ENCODE results near the gene ACTR5. TPM values are rescaled to one million over a fixed set of nuclear protein-coding genes. Genes with fewer than 3 reads are reported as not detected.

Gene ACTR5
- total and polyA plus RNA-seq, 2 of the 13 experiments (the other 11 are each of a cell fraction or from before 2014, with no cell fraction given) = 19.5 to 20.5 TPM

DNA sequence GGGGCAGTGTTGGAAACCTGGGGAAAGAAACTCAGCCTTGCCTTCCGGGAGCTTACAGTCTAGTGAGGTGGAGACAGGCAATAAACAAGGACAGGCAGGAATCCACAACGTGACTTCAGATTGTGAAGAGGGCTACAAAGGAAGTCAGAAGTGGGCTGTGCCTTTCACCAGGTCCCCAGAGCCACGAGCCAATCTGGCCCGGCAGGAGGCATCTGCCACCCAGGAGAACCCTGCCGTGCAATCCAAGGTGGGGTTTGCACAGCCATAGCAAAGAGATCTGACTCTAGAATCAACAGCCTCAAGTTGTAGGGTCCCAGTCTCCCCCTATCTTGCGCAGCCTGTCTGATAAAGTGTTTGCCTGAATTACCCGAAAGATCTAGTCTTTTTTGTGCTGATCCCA lies 18.5 kb upstream of the ACTR5 start:
- no peak for ATAC-seq
- 35% methylated on average over 5 of the region's 7 CpGs for WGBS (ENCODE audit: low lambda C conversion rate)
- no peak overlapping the region for H3K9ac ChIP-seq (ENCODE audit: insufficient read depth, low read depth, low read length)
- TF ChIP-seq ZNF235 (CRISPR knock-in tag; IDR thresholded peaks at IDR 0.05; ENCODE audit: borderline replicate concordance) = 0 out of 2 replicates have a peak, but pooled peaks have one; percentile 18
- TF ChIP-seq EZH2 (conservative IDR thresholded peaks at IDR 0.05; ENCODE audit: low read depth, low read length) = peak; percentile 47; the same call in 1 of the 2 replicates
- TF ChIP-seq POLR2AphosphoS5 (IDR thresholded peaks at IDR 0.05; ENCODE audit: low read depth, low read length) = no peak
- no peak overlapping the region for H3K4me3 ChIP-seq (replicated peaks in 1 of 3; ENCODE audit: insufficient read depth in 1 of 3, low read depth in 2 of 3, low read length in 3 of 3)
- peaks cover 39 to 86% of the 10 kb centered on the region in 2 experiments for H3K27me3 ChIP-seq (ENCODE audit: control insufficient read depth in 1 of 2, insufficient read depth in 2 of 2, low read length in 2 of 2)
- no peaks in the 10 kb centered on the region for H3K9me3 ChIP-seq (ENCODE audit: low read length)
- intact Hi-C loops (cut with micrococcal nuclease; ENCODE audit: unreplicated experiment) (loop anchor here (2.0 to 5.0 kb wide), 2 partner anchors 71 to 163 kb away; no protein-coding TSS in a partner anchor), in situ Hi-C loops (cut with HindIII; ENCODE audit: extremely low pct_ligation_motif_present, low pct_unique_long_range_greater_than_20kb) (loop anchor here (5.0 to 25.0 kb wide), 2 partner anchors 82 to 292 kb away; partner anchors contain the start of gene SNHG17)
- no peak for DNase-seq (ENCODE audit: low spot score)
- peaks cover 5% of the 10 kb centered on the region; the same call in 1 of the 2 replicates for H4K20me1 ChIP-seq (ENCODE audit: insufficient read depth, low read length)
- ChIA-PET POLR2A (no interaction called here), CTCF (ENCODE audit: low intra/inter-chr PET ratio, low total read pairs) (interaction anchor here (2.7 kb wide), 1 partner anchor 83 kb away, joined by 34 read pairs; no protein-coding TSS in a partner anchor)
- no peaks in the 10 kb centered on the region for H3K79me2 ChIP-seq (ENCODE audit: insufficient read depth, low read length)
- no peak for FAIRE-seq
- H3K4me1 ChIP-seq (ENCODE audit: insufficient read depth, low read length) = peaks cover 15% of the 10 kb centered on the region
- H2AFZ ChIP-seq (ENCODE audit: low read length) = no peak overlapping the region
- H3K27ac ChIP-seq (ENCODE audit: extremely low read length, insufficient read depth, low read length) = no peak overlapping the region
- BruUV-seq (replicated peaks) = no TSS peak
- no peak overlapping the region for H3K4me2 ChIP-seq (ENCODE audit: low read depth, low read length)
- H3K36me3 ChIP-seq (replicated peaks in 1 of 2; ENCODE audit: control insufficient read depth in 1 of 2, insufficient read depth in 2 of 2, low read length in 2 of 2) = no peaks in the 10 kb centered on the region

DNA sequence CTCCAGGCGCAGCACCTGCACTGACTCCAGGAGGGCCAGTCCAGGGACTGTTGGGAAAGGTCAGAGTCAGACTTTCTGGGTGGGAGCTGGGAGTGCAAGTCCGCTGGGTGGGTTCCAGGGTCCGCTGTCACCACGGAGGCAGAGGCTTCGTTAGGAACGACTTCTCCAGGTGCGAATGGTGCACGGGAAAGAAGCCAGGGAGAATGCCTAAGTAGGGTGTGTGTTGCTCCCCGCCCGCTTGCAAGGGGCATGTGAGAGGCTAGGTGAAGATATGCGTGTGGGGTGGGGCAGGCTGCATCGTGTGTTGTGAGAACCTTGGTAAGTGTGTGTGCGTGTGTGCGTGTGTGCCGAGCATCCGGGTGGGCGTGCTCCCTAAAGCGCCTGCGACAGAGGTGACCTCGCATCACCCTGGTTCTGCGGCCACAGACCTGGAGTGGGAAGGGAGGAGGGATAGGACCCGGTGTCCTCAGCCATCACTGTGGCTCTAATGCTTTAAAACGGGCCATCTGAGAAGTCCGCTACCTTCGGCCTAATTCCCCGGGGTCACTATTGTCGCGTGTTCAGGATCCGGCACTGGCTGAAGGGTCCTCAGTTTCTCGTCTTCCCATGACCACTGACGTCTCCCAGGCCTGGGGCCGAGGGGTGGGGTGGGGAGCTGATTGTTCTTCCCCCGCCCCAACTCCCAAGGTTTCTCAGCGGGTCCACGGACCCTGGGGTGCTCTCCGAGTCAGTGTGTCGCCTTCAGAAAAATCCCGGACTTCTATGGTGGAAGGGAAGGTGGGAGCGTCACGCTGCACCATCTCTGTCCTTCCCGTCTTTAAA lies 17.9 kb upstream of the ACTR5 start:
- peaks cover 3% of the 10 kb centered on the region; the same call in 1 of the 2 replicates for H4K20me1 ChIP-seq (ENCODE audit: insufficient read depth, low read length)
- no TSS peak for BruUV-seq (replicated peaks)
- no peak for ATAC-seq
- no peaks in the 10 kb centered on the region for H3K9me3 ChIP-seq (ENCODE audit: low read length)
- H3K4me3 ChIP-seq (replicated peaks in 1 of 3; ENCODE audit: insufficient read depth in 1 of 3, low read depth in 2 of 3, low read length in 3 of 3) = peak overlapping the region in 1 of 3 experiments; percentile 71; a peak in 2 of 6 replicates
- in situ Hi-C loops (cut with HindIII; ENCODE audit: extremely low pct_ligation_motif_present, low pct_unique_long_range_greater_than_20kb) = loop anchor here (5.0 to 25.0 kb wide), 2 partner anchors 83 to 293 kb away; partner anchors contain the start of gene SNHG17
- WGBS (ENCODE audit: low lambda C conversion rate) = 19% methylated on average over 35 of the region's 41 CpGs
- H2AFZ ChIP-seq (ENCODE audit: low read length) = no peak overlapping the region
- no peak for DNase-seq (ENCODE audit: low spot score)
- no peak overlapping the region for H3K27ac ChIP-seq (ENCODE audit: extremely low read length, insufficient read depth, low read length)
- H3K9ac ChIP-seq (ENCODE audit: insufficient read depth, low read depth, low read length) = no peak overlapping the region
- no peaks in the 10 kb centered on the region for H3K36me3 ChIP-seq (replicated peaks in 1 of 2; ENCODE audit: control insufficient read depth in 1 of 2, insufficient read depth in 2 of 2, low read length in 2 of 2)
- peak overlapping the region; percentile 87 for H3K4me2 ChIP-seq (ENCODE audit: low read depth, low read length)
- POLR2A ChIA-PET = no interaction called here
- H3K4me1 ChIP-seq (ENCODE audit: insufficient read depth, low read length) = peaks cover 15% of the 10 kb centered on the region
- no peaks in the 10 kb centered on the region for H3K79me2 ChIP-seq (ENCODE audit: insufficient read depth, low read length)
- intact Hi-C loops (cut with micrococcal nuclease; ENCODE audit: unreplicated experiment) = loop anchor here (2.0 kb wide), 1 partner anchor 72 kb away; no protein-coding TSS in a partner anchor
- no peak for FAIRE-seq
- CTCF ChIA-PET (ENCODE audit: low intra/inter-chr PET ratio, low total read pairs) = interaction anchor here (1.1 to 2.7 kb wide), 4 partner anchors 21 to 84 kb away, joined by 3 to 34 read pairs (median 14); no protein-coding TSS in a partner anchor
- peaks cover 37 to 83% of the 10 kb centered on the region in 2 experiments for H3K27me3 ChIP-seq (ENCODE audit: control insufficient read depth in 1 of 2, insufficient read depth in 2 of 2, low read length in 2 of 2)
- TF ChIP-seq ONECUT2 (CRISPR knock-in tag; IDR thresholded peaks at IDR 0.05) (no peak), NONO (IDR thresholded peaks at IDR 0.05) (no peak), NONO (CRISPR knock-in tag; conservative IDR thresholded peaks at IDR 0.05) (no peak), FOXP1 (IDR thresholded peaks at IDR 0.05) (no peak), FOXP1 (CRISPR knock-in tag; IDR thresholded peaks at IDR 0.05) (no peak), ZNF3 (CRISPR knock-in tag; IDR thresholded peaks at IDR 0.05) (no peak), ZNF816 (CRISPR knock-in tag; IDR thresholded peaks at IDR 0.05; ENCODE audit: borderline replicate concordance) (no peak), ZNF343 (CRISPR knock-in tag; IDR thresholded peaks at IDR 0.05) (0 out of 2 replicates have a peak, but pooled peaks have one; percentile 70), ZNF296 (CRISPR knock-in tag; conservative IDR thresholded peaks at IDR 0.05) (no peak)
- TF ChIP-seq, protein P1, sequence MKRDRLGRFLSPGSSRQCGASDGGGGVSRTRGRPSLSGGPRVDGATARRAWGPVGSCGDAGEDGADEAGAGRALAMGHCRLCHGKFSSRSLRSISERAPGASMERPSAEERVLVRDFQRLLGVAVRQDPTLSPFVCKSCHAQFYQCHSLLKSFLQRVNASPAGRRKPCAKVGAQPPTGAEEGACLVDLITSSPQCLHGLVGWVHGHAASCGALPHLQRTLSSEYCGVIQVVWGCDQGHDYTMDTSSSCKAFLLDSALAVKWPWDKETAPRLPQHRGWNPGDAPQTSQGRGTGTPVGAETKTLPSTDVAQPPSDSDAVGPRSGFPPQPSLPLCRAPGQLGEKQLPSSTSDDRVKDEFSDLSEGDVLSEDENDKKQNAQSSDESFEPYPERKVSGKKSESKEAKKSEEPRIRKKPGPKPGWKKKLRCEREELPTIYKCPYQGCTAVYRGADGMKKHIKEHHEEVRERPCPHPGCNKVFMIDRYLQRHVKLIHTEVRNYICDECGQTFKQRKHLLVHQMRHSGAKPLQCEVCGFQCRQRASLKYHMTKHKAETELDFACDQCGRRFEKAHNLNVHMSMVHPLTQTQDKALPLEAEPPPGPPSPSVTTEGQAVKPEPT (CRISPR knock-in tag; IDR thresholded peaks at IDR 0.05; ENCODE audit: low read depth) = 0 out of 2 replicates have a peak, but pooled peaks have one; percentile 21
- TF ChIP-seq, protein P2, sequence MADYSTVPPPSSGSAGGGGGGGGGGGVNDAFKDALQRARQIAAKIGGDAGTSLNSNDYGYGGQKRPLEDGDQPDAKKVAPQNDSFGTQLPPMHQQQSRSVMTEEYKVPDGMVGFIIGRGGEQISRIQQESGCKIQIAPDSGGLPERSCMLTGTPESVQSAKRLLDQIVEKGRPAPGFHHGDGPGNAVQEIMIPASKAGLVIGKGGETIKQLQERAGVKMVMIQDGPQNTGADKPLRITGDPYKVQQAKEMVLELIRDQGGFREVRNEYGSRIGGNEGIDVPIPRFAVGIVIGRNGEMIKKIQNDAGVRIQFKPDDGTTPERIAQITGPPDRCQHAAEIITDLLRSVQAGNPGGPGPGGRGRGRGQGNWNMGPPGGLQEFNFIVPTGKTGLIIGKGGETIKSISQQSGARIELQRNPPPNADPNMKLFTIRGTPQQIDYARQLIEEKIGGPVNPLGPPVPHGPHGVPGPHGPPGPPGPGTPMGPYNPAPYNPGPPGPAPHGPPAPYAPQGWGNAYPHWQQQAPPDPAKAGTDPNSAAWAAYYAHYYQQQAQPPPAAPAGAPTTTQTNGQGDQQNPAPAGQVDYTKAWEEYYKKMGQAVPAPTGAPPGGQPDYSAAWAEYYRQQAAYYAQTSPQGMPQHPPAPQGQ (CRISPR knock-in tag; IDR thresholded peaks at IDR 0.05; ENCODE audit: borderline replicate concordance) = no peak
